HG03159 (cell line): ENCODE data around the gene POLDIP3.

Source experiments
- ATAC-seq: cut with Tn5 transposase; IDR thresholded peaks from one replicate; pipeline ENCODE4 v1.9.1; 2021; ENCODE audit warnings: mild to moderate bottlenecking, moderate library complexity; ENCODE audit not compliant: unreplicated experiment

The POLDIP3 gene

DNA sequence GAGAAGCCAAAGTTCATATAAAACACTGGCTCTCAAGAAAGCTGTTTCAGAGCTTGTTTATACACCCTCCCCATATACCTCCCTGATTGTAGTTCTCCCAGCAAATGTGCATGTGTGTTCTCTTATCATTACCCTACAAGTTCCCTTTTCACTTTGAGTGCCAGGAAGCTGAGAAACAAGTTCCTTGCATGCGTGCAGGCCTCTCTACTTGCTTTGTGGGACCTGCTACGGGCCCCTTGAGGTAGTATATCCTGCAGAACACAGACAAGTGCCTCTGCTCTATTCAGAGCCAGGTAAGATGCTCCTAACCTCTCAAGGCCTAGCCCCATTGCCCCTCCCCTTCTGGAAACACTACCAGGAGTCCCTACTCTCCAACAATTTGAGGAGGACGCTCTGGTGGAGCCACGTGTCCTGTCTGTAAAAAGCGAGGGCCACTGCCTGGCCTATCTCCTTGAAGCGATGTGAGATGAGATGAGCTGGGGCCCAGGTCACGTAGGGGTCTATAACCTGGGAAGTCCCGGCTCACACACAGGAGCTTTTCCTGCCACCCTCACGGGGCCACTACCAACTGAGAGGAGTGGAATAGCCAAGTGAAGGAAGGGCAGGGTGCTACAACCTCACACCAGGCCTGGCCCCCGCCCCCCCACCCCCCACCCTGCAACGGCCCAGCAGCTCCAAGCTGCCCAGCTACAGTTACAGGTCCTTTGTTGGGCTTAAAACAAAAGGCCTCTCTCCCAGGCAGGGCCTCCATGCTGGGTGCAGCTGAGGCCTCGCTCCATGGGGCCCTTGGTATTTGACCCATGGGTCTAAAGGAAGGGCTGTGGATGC, 28.3 kb upstream of the POLDIP3 start:
- no peak for ATAC-seq

GRCh38 chr22:42641801-42642413, 27.2 kb upstream of the POLDIP3 start:
- no peak for ATAC-seq

- ATAC-seq, result no peak
These were observed 25.0 kb upstream of the POLDIP3 start for GRCh38 chr22:42639541-42640241.

DNA sequence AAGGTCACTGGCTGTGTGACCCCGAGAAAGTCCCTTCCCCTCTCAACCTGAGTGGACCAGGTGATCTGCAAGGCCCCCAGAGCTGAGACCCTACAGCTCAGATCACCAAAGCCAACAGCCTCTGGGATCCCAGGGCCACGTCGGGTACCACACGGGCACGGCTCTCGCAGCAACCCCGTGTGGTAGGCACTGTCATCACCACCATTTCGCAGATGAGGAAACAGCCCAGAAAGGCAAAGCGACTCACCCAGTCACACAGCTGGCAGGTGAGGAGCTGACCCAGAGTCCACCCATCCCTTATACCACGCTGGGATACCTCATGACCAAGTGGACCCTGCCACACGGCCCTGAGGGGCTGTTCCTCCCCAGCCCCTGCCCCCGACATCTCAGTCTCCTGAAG, 22.9 kb upstream of the POLDIP3 start:
- no peak for ATAC-seq

- no peak for ATAC-seq
These were observed 21.8 kb upstream of the POLDIP3 start for GRCh38 chr22:42636506-42636905.

DNA sequence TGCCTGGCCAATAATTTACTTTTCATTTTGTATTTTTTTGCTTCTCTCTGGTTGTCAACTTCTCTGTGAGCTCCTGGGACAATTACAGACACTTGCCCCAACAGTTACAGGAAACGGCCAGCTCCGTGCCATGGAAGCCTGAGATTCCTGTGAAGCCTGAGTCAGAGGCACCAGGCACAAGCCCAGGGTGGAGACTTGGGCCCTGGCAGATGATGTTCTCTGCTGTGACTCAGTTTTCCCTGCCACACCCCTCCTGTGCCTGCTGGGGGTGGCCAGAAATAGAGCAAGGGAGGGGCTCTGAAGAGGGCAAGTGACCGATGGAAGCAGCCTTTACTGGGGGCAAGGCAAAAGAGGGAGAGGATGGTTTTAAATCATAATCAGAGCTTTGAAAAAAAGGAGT, 20.8 kb upstream of the POLDIP3 start:
- no peak for ATAC-seq

DNA sequence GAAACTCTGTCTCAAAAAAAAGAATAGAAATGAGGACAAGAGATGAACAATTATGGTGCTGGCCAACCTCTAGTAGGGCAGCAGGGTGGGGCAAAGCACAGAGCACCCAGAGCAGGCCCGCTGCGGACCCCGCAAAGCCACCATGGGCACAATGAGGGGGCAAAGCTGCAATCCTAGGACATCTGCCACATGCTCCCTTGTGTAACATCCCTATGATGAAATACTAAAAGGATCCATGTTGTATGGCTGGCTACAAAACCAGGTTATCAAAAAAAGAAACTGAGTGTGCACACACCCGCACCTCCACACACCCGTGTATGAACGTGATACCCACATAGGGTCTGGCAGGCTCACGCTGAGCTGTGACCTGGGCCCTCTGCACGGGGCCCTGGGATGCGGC, 18.3 kb upstream of the POLDIP3 start:
- ATAC-seq, result no peak

DNA sequence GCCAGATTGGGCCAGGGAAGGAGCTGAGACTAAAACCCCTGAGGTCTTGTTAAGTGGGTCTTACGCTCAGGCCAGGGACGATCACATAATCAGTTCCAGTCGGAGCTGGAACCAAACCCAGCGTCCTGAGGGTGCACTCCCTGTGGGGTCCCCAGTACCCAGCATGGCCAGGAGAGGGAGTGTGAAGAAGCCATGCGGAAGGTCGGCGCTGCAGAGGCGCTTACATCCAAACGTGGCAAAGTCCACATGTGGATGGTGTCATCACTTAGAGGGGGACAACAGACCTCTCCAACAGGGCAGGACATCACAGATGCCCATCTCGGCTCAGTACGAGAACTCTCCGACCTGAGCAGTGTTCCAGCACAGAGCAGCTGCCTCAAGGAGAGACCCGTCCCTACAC, 17.4 kb upstream of the POLDIP3 start:
- ATAC-seq, result no peak

- ATAC-seq, result no peak
These were observed 16.4 kb upstream of the POLDIP3 start for GRCh38 chr22:42630901-42631602.

GRCh38 chr22:42630211-42630610, 15.5 kb upstream of the POLDIP3 start:
- no peak for ATAC-seq

DNA sequence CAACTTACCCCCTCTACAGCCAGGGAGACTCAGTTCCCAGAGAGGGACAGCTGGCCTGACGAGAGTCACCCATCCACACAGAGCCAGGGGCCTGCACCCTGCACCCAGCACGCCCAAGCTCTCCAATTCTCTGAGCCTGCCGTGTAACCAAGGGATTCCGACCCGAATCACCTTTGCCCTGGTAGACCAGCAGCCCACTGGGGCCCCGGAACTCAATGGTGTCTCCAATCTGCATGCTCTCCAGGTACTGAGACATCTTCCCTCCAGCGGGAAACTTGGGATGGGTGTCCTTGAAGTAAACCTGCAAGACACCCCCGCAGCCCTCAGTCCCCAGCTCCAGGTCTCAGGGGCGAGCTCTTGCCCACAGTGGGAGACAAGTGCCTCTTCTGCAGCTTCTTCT, 13.3 kb upstream of the POLDIP3 start:
- ATAC-seq, result no peak

- no peak for ATAC-seq
These were observed 12.4 kb upstream of the POLDIP3 start for GRCh38 chr22:42626951-42627625.

- no peak for ATAC-seq
These were observed 11.7 kb upstream of the POLDIP3 start for GRCh38 chr22:42626431-42626830.

- no peak for ATAC-seq
These were observed 10.7 kb upstream of the POLDIP3 start for GRCh38 chr22:42625416-42625815.

DNA sequence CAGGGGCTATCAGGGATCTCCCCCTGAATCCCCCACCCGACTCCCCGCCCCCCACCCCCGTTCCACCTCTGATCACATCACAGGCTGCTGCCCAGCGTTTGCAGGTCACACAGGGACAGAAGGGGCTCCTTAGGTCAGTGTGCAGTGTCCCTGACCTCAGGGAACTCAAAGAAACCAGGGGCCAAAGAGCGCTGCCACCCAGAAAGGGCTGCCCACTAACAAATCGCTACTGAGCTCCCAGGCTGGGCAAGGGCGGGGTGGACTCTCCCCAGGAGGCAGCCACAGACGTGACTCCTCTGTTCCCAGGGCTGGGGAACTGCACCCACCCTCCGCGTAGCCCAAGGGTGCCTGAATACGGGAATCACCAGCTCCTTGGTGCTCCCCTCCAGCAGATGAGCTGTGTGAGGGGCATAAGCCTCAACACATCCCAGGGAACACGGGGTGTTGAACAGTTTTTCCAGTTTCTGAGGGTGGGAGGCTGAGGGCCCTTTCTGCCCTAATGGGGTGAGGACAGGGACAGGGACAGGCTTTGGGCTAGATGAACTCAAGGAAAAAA, 9.9 kb upstream of the POLDIP3 start:
- no peak for ATAC-seq

- no peak for ATAC-seq
These were observed 9.2 kb upstream of the POLDIP3 start for GRCh38 chr22:42623756-42624441.

DNA sequence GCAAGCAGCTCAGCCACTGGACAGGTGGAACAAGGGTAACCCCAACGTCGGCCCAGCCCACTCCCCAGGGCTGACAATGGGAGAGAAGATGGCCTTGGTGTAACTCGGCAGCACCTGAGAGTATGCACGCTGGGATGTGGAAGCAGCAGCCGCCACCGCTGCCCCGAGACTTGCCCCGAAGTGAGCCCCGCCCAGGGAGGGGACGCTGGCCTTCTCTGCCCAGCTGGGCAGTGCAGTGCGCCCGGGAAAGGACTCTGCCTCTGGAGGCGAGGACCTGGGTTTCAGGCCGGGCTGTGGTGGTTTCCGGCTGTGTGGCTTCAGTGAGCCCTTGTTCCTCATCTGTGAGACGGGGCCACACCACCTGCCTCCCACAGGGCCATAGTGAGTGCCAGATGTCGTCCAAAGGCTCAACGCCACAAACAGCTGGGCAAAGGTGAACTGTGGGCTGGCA, 8.6 kb upstream of the POLDIP3 start:
- ATAC-seq, result no peak

GRCh38 chr22:42622061-42622710, 7.5 kb upstream of the POLDIP3 start:
- no peak for ATAC-seq

DNA sequence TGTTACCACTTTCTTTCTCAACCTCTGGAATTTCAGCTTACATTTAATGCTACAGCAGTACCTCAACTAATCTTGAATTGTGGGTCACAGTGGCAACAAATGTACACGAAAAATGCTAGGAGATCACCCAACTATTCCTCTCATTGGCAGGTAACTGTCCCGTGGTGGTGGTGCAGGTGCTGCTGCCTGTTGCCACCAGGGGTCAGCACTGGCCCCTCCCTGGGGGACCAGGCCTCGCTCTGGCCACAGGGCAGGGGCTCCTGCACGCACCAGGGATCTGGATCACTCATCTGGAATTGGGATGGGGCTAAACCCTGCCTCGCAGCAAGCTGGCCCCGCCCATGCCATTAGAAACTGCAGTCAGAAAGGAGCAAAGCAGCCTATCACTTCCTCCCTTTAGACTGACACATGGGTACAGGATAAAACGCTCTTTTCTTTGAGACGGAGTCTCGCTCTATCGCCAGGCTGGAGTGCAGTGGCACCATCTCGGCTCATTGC, 6.9 kb upstream of the POLDIP3 start:
- no peak for ATAC-seq
